NCI-H2081 (cell line): ENCODE results near the gene RILPL2.
"Not testable (repeated sequence)": the region's sequence is repeated elsewhere in the genome, so short reads cannot be mapped to it uniquely, and the experiment has no call there.

ENCODE experiments used
- DNase-seq, 2 experiments: peaks; one replicate each; lab custom pipeline; 2025; lab: John Stamatoyannopoulos, UW

The RILPL2 gene, protein sequence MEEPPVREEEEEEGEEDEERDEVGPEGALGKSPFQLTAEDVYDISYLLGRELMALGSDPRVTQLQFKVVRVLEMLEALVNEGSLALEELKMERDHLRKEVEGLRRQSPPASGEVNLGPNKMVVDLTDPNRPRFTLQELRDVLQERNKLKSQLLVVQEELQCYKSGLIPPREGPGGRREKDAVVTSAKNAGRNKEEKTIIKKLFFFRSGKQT

GRCh38 chr12:123436017-123436964 is at the start of gene RILPL2:
RILPL2 (minus strand) TSS chr12:123436684; CDS start chr12:123436420, 264 bp downstream.
- DNase-seq: peak; percentile 41 to 66

DNA sequence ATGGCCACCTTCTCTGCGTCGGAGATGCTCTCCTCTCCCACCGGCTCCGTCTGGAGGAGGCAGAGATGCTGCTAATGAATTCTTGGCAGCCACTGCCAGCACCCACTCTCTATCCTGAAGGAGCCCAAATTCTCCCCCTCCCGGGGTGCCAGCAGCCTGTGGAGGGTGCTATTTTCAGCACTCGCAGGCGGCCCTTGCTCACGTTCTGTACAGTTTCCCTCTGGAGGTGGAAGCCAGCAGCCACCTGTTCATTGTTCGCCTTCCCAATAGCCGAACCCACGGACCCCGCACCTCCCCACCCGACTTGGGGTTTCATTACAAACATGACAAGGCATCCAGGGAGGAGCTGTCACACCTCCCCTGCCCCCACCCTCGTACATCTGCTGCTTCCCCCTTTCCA is 49.3 kb upstream of the RILPL2 start:
- DNase-seq: no peak

GRCh38 chr12:123483602-123484248 is 47.2 kb upstream of the RILPL2 start:
- DNase-seq: no peak

DNA sequence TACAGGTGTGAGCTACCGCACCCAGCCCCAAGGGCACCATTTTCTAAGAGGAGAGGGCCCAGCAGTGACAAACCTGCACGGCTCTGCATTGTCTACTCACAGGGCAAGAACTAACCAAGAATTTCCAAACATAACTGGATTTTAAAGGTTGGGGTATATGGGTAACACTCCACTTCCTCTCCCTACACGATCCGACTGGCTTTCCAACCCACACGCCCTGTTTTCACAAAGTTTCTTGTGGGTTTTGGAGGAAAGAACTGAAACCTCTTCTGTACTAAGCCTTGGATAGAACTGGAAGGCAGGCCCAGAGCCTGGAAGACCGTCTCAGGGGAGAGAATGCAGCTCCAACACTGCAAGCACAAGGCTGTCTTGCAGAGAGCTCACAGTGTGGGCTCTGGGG is 46.4 kb upstream of the RILPL2 start:
- no peak for DNase-seq

DNA sequence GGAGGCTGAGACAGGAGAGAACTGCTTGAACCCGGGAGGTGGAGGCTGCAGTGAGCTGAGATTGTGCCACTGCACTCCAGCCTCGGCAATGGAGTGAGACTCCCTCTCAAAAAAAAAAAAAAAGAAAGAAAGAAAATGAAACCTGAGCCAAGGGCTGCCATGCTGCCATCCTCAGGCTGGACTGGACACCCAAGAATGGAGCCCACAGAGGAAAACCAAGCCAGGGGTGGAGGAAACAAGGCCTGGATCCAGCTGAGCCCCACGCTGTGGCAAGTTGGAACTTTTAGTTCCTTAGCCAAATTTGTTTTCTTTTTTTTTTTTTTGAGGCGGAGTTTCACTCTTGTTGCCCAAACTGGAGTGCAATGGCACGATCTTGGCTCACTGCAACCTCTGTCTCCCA is 44.8 kb upstream of the RILPL2 start:
- DNase-seq: not testable (repeated sequence)

- DNase-seq: no peak
These were observed 43.1 kb upstream of the RILPL2 start for GRCh38 chr12:123479442-123480180.

DNA sequence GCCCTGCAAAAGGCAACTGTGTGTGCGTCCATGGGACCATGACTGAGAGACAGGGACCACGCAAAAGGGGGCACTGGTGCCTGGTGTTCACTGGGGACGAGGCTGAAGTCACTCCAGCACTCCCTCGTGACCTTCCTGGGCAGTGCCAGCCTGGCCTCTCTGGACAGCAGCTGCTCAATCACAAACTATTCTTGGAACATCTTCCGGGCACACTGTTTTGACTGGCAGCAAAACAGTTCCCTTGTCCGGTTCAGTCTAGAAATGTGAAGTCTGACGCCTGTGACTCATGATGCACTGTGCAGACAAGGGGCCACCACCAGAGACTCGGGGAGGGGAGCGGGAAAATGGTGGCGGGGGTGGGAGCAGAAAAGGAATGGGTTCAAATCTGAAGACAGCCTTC is 42.3 kb upstream of the RILPL2 start:
- no peak for DNase-seq

- DNase-seq: no peak
These were observed 41.6 kb upstream of the RILPL2 start for GRCh38 chr12:123478069-123478468.

GRCh38 chr12:123475246-123475703 is 38.8 kb upstream of the RILPL2 start:
- no peak for DNase-seq

DNA sequence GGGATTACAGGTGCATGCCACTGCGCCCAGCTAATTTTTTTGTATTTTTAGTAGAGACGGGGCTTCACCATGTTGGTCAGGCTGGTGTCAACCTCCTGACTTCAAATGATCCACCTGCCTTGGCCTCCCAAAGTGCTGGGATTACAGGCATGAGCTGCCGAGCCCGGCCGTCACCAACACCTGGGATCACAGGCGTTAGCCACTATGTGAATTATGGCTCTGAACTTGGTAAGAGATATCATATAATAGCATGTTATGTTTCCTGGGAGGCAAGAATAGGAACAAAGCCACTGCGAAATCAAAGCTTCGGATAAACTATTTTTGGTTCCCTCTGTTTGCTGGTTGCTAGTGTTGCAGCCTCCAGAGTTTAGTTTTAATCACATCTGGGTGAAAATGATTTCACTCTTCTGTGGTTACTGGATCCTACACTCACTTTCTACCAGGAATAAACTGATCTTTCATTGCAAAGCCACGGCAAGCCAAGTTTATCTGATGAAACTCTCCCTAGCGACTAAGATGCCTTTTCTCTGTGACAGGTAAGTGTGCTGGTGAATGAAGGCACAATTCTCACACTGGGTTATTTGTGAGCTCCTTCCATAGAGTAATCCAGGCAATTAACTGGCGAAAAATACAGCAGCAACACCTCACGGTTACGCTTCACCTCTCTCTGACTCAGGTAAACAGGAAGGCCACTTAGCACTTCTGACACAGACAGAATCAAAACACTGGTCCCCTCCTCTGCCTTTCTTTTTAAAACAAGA is 38.2 kb upstream of the RILPL2 start:
- DNase-seq: peak in 1 of 2 experiments; percentile 28

DNA sequence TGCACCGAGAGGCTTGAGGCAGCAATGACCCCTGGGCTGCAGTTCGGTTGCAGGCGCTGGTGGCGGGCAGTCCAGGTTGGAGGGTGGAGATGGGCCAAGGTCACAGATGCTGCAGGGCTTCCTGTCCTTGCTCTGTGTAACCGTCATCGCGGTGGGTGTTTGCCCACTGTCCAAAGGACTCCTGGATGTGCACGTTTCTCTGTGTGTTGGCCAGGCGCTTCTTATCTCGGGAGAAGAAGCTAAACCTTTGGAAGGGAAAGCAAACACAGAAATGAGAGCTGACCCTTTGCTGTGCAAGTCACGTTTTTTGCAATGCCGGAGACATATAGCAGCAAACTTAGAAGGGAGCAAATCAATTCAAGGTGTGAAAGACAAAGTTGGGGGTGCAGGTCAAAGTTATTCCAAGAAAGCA is 36.0 kb upstream of the RILPL2 start:
- DNase-seq: no peak

GRCh38 chr12:123471374-123472068 is 35.0 kb upstream of the RILPL2 start:
- no peak for DNase-seq

DNA sequence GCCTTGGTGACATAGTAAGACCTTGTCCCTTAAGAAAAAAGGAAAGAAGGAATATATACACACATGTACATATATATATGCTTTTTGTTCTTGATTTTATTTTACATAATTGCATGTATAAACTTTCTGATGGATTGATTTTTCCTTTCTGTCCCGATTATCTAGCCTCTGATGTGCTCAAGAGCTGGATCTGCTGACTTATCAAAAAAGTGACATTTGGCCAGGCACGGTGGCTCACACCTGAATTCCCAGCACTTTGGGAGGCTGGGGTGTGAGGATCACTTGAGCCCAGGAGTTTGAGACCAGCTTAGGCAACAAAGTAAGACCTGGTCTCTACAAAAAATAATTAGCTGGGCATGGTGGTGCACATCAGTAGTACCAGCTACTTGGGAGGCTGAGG is 33.5 kb upstream of the RILPL2 start:
- no peak for DNase-seq

GRCh38 chr12:123468786-123469185 is 32.3 kb upstream of the RILPL2 start:
- DNase-seq: no peak

- DNase-seq: no peak
These were observed 28.6 kb upstream of the RILPL2 start for GRCh38 chr12:123465084-123465483.

DNA sequence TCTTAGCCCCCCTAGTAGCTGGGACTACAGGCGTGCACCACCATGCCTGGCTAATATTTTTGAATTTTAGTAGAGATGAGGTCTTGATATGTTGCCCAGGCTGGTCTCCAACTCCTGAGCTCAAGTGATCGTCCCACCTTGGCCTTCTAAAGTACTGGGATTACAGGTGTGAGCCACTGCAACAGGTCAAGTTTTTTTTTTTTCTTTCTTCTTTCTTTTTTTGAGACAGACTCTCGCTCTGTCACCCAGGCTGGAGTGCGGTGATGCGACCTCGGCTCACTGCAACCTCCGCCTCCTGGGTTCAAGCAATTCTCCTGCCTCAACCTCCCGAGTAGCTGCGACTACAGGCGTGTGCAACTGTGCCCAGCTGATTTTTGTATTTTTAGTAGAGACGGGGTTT is 26.7 kb upstream of the RILPL2 start:
- DNase-seq: not testable (repeated sequence)

- peak; percentile 64 to 81 for DNase-seq
These were observed 21.7 kb upstream of the RILPL2 start, which contains the start of gene SNRNP35 for GRCh38 chr12:123457980-123458779. SNRNP35 (plus strand) TSS chr12:123458139; CDS start chr12:123465541, 7,402 bp downstream.

DNA sequence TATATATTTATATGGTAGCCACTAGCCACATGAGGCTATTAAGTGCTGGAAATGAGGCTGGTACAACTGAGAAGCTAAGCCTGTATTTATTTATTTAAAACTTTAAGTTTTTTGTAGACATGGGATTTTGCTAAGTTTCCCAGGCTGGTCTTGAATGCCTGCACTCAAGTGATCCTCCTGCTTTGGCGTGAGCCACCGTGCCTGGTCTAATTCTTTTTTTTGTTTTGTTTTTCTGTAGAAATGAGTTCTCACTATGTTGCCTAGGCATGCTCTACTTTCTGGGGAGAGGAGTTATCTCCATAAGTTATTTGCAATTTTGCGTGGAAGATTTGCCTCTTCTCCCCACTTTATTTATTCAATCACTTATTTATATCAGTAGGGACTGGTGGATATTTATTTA is 16.7 kb upstream of the RILPL2 start:
- DNase-seq: no peak

DNA sequence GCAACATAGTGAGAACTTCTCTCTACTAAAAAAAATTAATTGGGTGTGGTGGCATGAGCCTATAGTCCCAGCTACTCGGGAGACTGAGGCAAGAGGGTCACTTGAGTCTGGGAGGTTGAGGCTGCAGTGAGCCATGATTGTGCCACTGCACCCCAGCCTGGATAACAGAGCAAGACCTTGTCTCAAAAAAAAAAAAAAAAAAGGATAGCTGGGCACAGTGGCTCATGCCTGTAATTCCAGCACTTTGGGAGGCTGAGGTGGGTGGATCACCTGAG is 15.7 kb upstream of the RILPL2 start:
- DNase-seq: not testable (repeated sequence)

DNA sequence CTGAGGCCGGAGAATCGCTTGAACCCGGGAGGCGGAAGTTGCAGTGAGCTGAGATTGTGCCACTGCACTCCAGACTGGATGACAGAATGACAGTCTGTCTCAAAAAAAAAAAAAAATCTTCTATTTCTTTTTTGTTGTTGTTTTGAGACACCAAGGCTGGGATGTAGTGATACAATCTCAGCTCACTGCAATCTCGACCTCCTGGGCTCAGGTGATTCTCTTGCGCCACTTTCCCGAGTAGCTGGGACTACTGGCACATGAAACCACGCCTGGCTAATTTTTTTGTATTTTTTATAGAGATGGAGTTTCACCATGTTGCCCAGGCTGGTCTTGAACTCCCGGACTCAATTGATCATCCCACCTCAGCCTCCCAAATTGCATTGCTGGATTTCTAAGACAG is 14.2 kb upstream of the RILPL2 start:
- DNase-seq: no peak
